NCI-H2107 (cell line): Measurements from ENCODE around the gene PRKAG2.

Source experiments
- DNase-seq: peaks from one replicate; lab custom pipeline; 2025; lab: John Stamatoyannopoulos, UW

The PRKAG2 gene

DNA sequence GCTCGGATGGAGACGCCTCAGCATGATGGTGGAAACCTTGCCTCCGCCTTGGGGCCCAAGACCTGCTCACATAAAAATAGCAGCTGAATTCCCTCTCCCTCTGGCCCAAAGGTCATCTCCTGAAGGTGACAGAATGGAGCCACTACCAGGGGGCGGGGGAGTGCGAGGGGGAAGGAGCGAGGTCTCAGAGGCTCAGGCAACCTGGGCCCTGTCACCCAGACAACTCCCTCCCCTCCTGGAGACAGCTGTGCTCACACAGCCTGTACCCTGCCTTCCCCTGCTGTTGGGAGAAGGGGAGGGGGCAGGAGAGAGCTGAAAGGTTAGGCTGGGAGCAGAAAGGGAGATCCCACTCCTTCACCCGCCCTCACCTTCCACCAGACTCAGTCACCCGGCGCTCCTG, 184.2 kb downstream of the PRKAG2 start:
- no peak for DNase-seq

DNA sequence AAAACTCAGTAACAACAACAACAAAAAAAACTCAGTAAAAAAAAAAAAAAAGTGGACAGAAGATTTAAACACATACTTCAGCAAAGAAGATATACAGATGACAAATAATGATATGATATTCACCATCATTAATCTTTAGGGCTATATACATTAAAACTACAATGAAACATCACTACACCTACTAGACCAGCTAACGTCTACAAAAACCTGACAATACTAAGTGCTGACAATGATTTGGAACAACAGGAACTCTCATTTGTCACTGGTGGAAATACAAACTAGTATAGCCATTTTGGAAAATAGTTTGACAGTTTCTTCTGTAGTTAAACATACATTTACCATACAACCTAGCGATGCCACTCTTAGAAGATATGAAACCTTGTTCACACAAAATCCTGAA, 185.5 kb downstream of the PRKAG2 start:
- DNase-seq = no peak

DNA sequence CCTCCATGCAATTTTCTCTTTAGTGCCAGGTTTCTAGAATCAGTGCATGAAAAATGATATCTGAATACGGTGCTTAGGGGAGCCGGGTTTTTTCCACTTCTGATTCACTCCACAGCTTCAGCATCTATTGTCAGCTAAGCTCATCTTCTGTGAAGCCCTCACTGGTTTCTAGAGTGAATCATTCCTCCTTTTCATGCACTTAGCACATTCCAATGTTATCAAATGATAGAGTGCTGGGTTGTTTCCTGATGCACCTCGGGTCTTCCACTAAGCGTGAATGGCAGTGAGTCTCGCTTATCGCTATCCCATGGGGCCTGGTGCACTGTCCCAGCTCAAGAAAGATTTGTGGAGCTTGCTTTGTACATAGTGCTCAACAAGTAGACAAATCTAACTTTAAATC, 186.3 kb downstream of the PRKAG2 start:
- DNase-seq = no peak

DNA sequence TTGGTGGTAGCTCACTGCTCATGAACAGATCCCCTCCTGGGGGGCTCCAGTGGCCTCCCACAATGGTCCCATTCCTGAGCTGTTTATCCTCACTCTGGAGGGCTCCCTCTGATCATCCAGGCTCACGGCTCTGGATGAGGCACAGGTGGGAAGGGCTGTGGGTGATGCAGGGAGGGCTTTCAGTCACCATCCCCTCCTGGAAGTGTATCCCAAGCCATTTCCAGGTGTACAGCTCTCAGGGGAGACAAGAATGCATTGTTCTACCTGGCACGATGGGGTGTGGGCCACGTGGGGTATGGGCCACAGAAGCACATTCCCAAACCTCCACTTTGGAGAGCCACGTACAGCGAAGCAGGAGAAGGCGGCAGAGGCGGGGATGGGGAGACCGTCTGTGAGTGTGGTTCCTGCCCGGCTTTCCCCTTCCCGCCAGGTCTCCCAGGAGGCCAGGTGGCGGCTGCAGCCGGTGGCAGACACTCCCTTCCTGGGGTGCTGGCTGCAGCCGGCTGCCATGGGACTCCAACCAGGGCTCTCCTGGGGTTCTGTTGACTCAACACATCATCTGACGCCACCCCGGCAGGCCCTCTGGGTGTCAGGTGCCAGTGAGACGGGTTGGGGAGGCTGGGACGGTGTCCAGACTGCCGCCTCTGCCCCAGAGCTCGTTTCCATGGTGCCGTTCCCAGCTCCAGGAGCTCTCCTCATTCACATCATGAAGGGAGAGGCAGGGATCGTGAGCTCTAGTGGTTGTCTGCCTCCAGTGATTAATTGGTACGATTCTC, 187.5 kb downstream of the PRKAG2 start:
- peak; percentile 95 for DNase-seq

DNA sequence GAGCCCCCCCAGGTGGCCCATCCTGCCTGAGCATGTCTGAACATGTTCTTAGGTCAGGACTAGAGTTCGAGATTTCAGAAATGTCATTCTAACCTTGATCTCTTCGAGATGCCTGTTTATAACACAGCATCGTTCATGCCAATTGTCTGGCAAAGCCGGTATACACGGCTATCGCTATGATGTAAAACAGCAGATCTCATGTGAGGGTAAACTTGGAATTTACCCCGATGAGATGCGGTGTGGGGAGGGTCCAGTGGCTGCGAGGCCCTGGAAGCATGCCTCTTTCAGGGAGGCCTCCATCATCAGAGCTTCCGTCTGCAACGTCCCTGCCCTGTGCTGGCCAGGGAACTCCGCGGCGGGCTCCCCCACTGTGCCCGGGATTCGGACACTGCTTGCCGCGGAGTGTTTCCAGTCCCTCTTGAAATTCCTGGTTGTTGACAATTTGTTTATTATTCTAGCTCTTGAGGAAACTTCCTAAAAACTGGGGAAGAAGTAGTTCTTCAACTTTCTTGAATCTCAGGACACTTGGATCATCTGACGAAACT, 188.6 kb downstream of the PRKAG2 start:
- no peak for DNase-seq

DNA sequence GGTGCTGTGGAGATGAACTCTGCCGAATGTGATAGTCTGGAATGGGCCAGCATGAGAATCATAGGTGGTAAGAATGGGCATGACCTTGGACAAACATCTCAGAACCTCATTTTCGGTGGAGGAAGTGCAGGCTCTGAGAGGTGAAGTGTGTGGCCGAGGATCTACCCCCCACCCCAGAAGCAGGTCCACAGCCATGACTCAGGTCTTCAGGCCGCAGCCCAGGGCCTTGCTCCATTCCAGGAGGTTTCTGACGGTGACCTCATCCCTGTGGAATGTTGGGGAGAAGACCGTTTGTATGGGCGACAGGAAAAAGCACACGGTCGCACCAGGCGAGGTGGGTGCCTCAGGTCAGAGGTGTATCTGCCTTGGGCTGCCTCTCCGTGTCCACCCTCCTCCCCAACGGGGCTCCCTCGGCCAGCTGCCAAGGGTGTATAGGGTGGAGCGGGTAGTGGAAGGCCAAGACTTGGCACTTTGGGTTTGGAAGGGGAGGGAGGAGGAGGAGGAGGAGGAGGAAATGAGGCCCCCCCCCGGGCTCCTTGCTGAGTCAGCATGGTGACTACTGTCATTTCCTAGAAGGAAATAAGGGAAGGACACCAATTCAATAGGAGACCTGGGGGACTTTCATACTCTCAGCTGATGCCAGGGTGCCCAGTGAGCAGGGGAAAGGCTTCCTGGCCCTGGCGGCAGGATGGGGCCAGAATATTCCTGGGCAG, 189.2 kb downstream of the PRKAG2 start:
- no peak for DNase-seq

DNA sequence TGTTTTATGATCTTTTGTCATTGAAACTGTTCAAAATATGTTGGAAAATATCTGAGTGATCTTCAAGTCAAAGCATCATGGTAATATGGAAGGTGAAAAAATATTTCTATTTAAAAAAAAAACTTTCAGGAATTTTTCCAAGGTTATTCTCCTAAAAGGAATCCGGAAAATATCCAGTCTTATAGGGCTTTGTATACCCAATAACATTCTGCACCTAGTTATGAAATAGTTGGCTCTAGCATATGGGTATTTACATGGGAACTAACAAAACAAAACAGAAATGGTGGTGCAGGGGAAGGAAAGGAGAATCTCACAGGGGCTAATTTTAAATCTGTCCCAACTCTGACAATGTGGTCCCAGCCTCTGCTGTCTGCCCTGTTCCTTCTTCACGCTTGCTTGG, 190.1 kb downstream of the PRKAG2 start:
- no peak for DNase-seq

DNA sequence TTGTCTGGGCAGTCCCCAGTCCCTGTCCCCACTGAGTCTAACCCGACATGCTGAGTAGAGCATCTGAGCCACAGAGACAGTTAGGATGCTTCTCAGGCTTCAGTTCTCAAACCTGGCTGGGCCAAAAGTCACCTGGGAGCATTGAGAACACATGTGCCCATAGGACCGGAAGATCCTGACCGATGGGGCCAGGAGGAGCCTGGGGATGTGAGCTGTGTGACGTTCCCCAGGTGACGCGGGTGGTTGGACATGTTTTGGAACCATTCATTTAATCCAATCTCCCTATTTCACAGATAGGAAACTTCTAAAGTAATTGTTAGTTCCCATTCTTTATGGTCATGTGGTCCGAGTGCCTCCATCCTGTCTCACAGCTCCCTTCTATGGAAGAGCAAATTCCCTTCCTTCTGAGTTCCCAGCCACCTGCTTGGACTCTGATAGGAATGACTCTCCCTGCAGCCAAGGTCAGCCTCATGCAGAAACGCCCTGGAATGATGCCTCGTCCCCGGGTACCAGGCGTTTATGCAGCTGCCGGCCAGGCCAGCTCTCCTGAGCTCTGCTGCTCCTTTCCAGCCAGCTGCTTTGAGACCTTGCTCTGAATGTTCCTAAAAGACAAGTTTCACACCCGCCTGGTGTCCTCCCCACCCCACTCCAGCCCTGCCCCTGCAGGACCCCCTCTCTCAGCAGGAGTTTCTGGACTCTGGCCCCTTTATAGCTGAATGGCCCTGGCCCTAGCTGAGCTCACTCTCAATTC, 190.7 kb downstream of the PRKAG2 start:
- no peak for DNase-seq

DNA sequence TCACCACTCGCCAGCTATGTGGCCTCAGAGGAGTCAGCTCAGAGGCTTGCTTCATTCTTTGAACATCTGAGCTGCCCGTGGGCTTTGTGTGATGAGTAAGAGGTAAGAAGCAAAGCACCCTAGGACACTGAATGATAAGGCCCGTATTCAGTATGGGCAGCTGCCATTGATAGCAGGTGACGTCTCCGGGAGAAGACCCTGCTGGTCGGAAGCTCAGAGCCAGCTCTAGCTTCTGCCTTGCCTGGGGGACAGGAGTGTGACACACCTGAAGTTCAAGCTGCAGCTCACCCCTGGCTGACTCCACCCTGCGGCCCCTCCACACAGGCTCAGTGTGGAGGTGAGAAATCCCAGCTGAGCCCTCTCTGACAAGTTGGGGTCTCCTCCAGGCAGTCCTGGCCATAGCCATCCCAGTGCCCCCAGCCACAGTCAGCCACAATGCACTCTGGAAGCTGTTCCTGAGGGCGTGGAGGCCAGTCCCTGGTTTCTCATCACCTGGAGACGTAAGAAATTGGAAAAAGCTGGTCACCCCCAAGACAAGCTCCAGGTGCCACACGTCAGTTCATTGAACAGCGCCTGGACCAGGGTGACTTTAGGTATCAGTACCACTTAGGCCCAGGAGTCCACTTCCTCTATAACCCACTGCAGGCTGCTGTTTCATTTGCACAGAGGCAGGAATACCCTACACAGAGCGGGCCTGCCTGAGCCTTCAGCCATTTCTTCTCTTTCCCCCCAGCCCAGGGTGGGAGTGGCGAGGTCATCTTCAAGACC, 192.3 kb downstream of the PRKAG2 start:
- no peak for DNase-seq

DNA sequence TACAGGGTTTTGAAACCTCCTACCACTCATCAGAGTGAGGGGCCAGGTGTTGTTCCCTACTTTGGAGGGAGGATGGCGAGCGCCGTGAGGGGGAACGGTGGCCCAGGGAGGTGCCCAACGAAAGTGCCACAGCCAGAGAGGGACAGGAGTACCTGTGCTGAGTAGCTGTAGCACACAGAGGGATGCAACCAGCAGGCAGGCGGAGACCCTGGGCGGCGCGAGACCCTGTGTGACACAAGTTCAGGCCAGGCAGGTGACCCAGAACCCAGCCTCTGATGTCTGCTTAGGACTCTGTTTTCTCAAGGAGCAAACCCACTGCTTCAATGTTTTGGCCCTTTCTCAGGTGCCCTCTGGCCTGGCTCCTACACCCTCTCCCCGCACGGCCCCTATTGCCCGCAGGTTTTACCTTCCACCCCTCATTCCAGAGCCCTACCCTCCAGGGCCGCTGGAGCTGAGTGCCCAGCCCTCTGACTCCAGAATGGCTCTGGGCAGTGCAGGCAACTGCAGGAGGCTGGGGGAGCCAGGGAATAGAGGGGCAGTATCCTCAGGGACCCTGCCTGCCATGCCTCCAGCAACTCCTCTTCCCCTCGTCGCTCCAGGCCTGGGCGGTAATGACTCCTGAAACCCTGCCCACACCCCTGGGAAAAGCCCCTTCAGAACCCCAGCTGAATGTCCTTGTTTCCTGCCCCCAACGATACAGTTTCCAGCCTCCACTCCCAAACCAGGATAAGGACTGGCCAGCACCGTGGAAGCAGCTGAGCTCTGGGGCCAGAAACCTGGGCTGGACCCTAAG, 193.1 kb downstream of the PRKAG2 start:
- DNase-seq = no peak

DNA sequence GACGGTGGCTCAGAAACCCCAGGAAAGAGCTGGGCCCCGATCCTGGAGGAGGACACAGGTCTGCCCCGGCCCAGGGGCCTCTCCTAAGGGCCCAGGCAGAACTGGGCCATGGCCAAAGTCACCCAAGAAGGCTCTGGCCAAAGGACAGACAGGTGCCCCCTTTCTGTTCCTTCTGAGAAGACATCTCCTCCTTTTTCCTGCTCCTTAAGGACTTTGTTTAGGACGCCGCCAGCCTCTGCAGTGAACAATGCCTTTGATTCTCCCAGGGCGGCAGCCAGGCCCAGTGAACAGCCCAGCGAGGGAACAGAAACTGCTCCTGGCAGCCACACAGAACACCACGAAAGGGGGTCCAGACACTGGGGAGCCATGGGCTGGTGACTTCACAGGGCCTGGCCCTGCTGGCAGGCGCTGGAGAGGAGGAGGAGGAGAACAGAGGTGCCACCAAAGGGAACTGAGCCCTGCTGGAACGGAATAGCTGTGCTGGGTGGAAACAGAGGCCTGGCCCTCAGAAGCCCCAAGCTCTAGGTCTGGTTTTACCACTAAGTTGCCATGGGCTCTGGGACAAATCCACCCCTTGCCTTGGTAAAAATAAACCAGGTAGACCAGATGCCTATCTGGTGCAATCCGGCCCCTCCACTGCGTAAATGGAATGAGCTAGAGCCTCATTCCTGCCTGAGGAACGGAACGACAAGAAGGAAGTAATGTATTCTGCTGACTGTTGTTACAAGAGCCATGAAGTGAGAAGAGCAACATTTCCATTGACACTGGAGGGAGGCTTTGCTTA, 193.9 kb downstream of the PRKAG2 start:
- no peak for DNase-seq

DNA sequence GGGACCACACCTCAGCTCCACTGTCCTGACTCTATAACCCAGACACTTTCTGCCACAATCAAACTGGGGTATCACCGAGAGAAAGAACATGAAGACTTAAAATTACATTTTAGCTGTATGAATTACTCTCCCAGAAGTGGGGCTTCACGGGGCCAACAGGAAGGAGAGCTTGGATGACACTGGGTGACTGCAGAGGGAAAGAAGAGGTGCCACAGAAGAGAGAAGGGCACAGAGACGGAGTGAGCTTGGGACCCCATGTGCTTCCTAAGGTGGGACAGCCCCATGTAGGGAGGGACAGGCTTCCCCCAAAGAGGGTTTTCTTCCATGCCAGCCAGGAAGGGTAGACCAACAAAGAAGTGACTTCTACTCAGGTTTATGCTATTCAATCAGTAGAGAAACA, 195.2 kb downstream of the PRKAG2 start:
- DNase-seq = no peak

DNA sequence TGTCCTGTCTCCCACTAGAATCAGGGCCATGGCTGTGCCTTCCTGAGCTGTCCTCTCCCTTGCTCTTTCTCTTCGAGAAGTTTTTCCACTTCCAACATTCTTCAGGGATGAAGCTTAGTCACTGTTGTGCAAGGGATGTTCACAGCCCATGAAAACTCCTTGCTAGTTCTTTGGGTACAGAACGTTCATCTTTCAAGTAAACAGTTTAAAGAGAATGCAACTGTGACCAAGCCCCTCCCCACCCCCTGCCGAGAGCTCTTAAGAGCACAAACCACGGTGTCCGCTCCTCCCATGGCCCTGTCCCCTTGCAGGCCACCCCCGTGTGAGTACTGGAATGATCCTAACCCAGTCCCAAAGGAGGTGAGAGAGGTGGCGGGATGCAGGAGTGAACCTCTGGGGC, 196.1 kb downstream of the PRKAG2 start:
- DNase-seq = no peak

DNA sequence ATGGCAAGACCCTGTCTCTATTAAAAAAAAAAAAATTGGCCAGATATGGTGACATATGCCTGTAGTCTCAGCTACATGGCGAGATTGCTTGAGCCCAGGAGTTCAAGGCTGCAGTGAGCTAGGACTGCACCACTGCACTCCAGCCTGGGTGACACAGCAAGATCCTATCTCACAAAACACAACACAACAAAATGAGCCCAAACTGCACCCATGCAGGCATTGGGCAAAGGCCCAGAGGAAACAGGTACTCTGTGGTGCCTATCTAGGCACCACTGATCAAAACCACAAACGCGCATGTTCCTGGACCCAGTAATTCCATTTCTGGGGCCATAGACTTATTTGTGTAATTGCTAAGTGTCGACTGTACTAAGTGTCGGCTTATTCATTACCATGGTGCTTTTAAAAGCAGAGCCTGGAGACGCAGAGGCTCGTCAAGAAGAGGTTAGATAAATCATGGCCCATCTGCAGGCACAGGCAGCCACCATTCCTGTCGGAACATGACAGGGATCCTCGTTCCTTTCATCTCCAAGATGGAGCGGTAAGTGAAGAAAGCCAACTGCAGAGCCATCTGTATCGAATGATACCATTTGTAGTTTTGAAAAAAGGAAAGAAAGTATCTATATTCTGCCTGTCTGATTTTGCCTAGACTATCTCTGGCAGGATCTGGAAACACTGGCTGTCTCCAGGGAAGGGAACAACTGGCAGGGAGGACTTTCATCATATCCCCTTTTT, 196.9 kb downstream of the PRKAG2 start:
- DNase-seq = no peak

DNA sequence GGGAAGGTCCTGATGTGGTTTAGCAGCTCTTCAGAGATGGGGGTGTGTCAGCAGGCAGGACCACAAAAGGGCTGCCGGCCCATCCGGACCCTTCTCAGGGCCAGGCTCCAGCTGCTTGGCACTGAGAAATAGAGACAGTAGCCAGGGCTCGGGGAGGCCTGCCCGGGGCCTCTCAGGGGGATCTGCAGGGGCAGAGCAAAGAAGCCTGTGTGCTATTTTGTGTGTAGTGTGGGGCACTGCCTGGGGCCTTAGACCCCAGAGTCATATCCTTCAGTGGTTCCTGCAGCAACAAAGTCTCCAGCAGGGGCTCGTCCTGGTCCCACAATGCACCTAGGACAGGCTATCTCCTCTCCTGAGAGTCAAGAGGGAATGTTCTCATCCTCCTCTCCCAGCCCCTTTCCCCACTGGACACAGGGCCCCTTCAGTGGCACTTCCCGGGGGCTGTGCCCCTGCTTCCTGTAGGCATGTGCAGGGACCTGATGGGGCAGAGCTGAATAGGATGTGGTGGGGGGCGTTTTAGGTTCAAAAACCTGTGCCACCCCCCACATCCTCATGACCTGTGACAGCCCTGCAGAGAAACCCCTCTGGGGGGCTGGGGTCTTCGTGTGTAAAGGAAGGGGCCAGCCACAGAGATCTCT, 197.7 kb downstream of the PRKAG2 start:
- no peak for DNase-seq

DNA sequence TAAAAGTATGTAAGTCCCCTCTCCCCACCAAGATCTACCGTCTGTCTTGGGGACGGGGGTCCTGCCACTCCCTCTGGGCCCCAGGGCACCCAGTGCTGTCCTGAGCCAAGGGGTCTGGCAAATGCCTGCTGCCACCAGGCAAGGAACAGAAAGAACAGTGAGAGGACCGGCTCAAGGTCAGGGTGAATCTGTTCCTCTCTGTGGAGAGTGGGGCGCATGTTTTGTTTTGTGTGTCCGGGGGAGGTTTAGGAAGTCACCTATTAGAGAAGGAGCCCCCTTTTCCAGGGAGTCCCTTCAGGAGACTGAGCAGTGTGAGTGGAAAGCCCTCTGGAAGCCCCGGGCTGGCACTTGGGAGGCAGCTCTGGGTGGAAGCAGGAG, 198.7 kb downstream of the PRKAG2 start:
- no peak for DNase-seq

DNA sequence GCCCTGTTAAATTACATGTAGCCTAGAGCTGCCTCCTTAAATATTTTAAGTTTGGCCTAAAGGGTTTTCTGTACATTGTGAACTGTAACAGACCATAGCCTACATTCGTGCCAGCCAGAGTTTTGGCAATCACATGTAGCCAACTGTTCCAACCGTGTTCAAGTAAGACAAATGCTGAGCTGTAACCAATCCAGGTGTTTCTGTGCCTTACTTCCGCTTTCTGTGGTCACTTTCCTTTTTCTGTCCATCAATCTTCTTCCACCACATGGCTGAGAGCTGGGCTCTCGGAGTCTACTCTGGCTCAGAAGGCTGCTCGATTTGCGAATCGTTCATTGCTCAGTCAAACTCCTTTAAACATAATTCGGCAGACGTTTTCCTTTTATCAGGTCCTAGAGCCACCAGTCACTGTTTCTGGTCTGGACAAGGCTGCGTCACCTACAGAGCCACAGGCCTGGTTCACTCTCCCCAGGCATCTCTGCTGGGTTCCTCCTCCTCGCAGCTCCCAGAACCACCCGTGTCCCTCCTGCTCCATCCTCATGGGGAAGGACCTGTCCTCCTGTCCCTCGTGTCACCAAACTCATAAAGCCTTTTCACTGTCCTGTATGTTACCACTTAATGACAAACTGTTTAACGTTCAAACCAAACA, 199.2 kb downstream of the PRKAG2 start:
- DNase-seq = no peak

DNA sequence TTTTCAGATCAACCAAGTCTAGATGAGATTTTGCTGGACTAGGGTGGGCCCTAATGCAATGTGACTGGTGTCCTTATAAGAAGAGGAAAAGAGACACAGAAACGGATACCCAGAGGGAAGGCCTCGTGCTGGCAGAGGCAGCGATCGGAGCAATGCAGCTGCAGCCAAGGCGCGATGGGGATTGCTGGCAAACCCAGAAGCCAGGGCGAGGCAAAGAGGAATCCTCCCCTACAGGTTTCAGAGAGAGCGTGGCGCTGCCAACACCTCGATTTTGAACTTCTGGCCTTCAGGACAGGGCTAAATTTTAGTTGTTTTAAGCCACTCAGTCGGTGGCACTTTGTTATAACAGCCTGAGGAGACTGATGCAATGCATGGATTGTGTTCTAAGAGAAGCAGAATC, 200.2 kb downstream of the PRKAG2 start:
- DNase-seq = no peak
